ENCODE results near the gene TMEM43. TPM values are rescaled to one million over a fixed set of nuclear protein-coding genes. Genes with fewer than 3 reads are reported as not detected.

TMEM43 gene
- total RNA-seq, 1 donor from 2014 or later = 29.5 TPM

- DNase-seq (no peak), ATAC-seq (no peak)
- intact Hi-C loops (cut with micrococcal nuclease) = no loop called here
Measured at GRCh38 chr3:14146381-14147065, 21.7 kb downstream of the TMEM43 start.

GRCh38 chr3:14147066-14147435 lies 22.2 kb downstream of the TMEM43 start:
- intact Hi-C loops (cut with micrococcal nuclease) = no loop called here
- ATAC-seq (no peak), DNase-seq (no peak)

GRCh38 chr3:14147617-14148016 lies 22.8 kb downstream of the TMEM43 start:
- intact Hi-C loops (cut with micrococcal nuclease) = no loop called here
- no peak for DNase-seq
- ATAC-seq = no peak

- no peak for ATAC-seq
- intact Hi-C loops (cut with micrococcal nuclease) = no loop called here
- no peak for DNase-seq
Measured at GRCh38 chr3:14148041-14148985, 23.5 kb downstream of the TMEM43 start.

GRCh38 chr3:14150078-14150477 lies 25.2 kb downstream of the TMEM43 start:
- DNase-seq (no peak), ATAC-seq (no peak)
- intact Hi-C loops (cut with micrococcal nuclease) = no loop called here

GRCh38 chr3:14150491-14151230 lies 25.8 kb downstream of the TMEM43 start:
- intact Hi-C loops (cut with micrococcal nuclease) = no loop called here
- ATAC-seq (no peak), DNase-seq (no peak)

GRCh38 chr3:14151471-14152083 lies 26.7 kb downstream of the TMEM43 start:
- intact Hi-C loops (cut with micrococcal nuclease) = no loop called here
- ATAC-seq (no peak), DNase-seq (no peak)

- DNase-seq (no peak), ATAC-seq (no peak)
- intact Hi-C loops (cut with micrococcal nuclease) = no loop called here
Measured at GRCh38 chr3:14152233-14152962, 27.5 kb downstream of the TMEM43 start.

GRCh38 chr3:14152963-14153355 lies 28.1 kb downstream of the TMEM43 start:
- intact Hi-C loops (cut with micrococcal nuclease) = no loop called here
- ATAC-seq (no peak), DNase-seq (no peak)

- ATAC-seq (no peak), DNase-seq (no peak)
- intact Hi-C loops (cut with micrococcal nuclease) = no loop called here
Measured at GRCh38 chr3:14153663-14154062, 28.8 kb downstream of the TMEM43 start.

- ATAC-seq (no peak), DNase-seq (no peak)
- intact Hi-C loops (cut with micrococcal nuclease) = no loop called here
Measured at GRCh38 chr3:14154276-14154675, 29.4 kb downstream of the TMEM43 start.

- DNase-seq (no peak), ATAC-seq (no peak)
- intact Hi-C loops (cut with micrococcal nuclease) = no loop called here
Measured at GRCh38 chr3:14154895-14155440, 30.1 kb downstream of the TMEM43 start.

GRCh38 chr3:14156201-14156600 lies 31.3 kb downstream of the TMEM43 start:
- ATAC-seq (no peak), DNase-seq (no peak)
- intact Hi-C loops (cut with micrococcal nuclease) = no loop called here

- ATAC-seq = no peak
- intact Hi-C loops (cut with micrococcal nuclease) = no loop called here
- no peak for DNase-seq
Measured at GRCh38 chr3:14156843-14157561, 32.1 kb downstream of the TMEM43 start.

- intact Hi-C loops (cut with micrococcal nuclease) = no loop called here
Measured at GRCh38 chr3:14157951-14158350, 33.1 kb downstream of the TMEM43 start.

GRCh38 chr3:14158370-14158769 lies 33.5 kb downstream of the TMEM43 start:
- ATAC-seq (no peak), DNase-seq (no peak)
- intact Hi-C loops (cut with micrococcal nuclease) = no loop called here

More at GRCh38 chr3:14157951-14158350, 33.1 kb downstream of the TMEM43 start:
- DNase-seq = no peak
- no peak for ATAC-seq

GRCh38 chr3:14159426-14159825 lies 34.6 kb downstream of the TMEM43 start:
- intact Hi-C loops (cut with micrococcal nuclease) = no loop called here

GRCh38 chr3:14161282-14161681 lies 36.4 kb downstream of the TMEM43 start:
- intact Hi-C loops (cut with micrococcal nuclease) = no loop called here
- DNase-seq = no peak
- no peak for ATAC-seq

More at GRCh38 chr3:14159426-14159825, 34.6 kb downstream of the TMEM43 start:
- ATAC-seq (no peak), DNase-seq (no peak)

Measured in left ventricle myocardium superior (tissue), 1 donor.